Activated CD4-positive, alpha-beta T cell treated with anti-CD3 and anti-CD28 coated beads, Interleukin-2, amount 50 U/mL, for 4 hours (primary cell): ENCODE measurements around the gene STRA6.

Experiments used
- DNase-seq, 2 experiments: peaks; one replicate each; pipeline ENCODE4 v3.0.0-alpha.2; 2020

Gene STRA6

GRCh38 chr15:74130849-74131627 lies 71.5 kb downstream of the STRA6 start:
- DNase-seq: no peak

DNA sequence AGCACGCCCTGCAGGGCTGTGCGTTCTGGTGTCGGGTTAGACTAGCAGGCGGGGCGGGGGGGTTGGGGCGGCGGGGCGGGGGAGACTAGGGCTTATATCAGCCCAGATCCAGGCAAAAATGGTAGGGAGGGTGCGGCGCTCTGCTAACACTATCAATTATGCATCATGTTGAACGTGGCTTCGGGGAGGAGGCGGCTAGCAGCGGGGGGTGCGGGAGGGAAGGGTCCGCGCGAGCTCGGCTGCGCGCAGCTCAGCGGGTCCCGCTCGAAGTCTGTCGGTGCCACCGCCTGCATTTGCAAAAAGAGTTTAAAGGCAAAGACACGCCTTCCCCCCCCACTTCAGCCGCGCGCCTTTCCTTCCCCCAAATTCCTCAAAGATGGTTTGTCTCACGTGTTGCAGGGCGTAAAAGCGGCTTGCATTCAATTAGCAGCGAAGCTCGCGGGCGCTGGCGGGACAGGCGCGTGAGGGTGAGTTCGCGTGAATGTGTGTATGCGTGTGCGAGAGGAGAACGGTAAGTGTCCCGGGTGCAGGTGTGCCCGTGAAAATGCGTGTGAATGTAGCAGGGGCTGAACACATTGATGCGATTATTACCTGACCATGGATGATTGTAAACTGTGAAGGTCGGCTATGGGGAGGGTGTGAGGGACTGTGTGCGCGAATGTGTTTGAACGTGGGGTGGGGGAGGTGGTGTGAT lies 72.3 kb downstream of the STRA6 start, which contains the start of gene ISLR2:
Gene ISLR2, plus strand, starts transcription at position 432 of the 694 bp plus-strand sequence. CDS start 2,169 bp downstream, outside the sequence.
- no peak for DNase-seq

- no peak for DNase-seq
Observed at GRCh38 chr15:74129586-74130154, 72.9 kb downstream of the STRA6 start.
